IPS-11a (cell line): ENCODE results near the gene CPA5.
"Not testable (repeated sequence)": the region's sequence is repeated elsewhere in the genome, so short reads cannot be mapped to it uniquely, and the experiment has no call there.

Experiments used
- H3K4me3 ChIP-seq: one replicate; pipeline ENCODE4 v1.5.1; 2013; ENCODE audit warnings: low read depth, low read length, control low read depth

The CPA5 gene

GRCh38 chr7:130344271-130344866, at the start of gene CPA5:
Gene CPA5, plus strand, starts transcription at chr7:130344816. Its CDS starts 1,670 bp downstream, at chr7:130346486.
- H3K4me3 ChIP-seq, result no peak within 1 kb of the TSS

GRCh38 chr7:130296221-130296951, 48.2 kb upstream of the CPA5 start:
- no peak overlapping the region for H3K4me3 ChIP-seq

GRCh38 chr7:130297628-130298543, 46.7 kb upstream of the CPA5 start:
- H3K4me3 ChIP-seq, result no peak overlapping the region

GRCh38 chr7:130298544-130299326, 45.9 kb upstream of the CPA5 start:
- H3K4me3 ChIP-seq, result no peak overlapping the region

- H3K4me3 ChIP-seq, result no peak overlapping the region
These were observed 44.8 kb upstream of the CPA5 start for GRCh38 chr7:130299866-130300265.

GRCh38 chr7:130301501-130302020, 43.1 kb upstream of the CPA5 start:
- no peak overlapping the region for H3K4me3 ChIP-seq

- no peak overlapping the region for H3K4me3 ChIP-seq
These were observed 42.0 kb upstream of the CPA5 start for GRCh38 chr7:130302649-130303048.

- no peak overlapping the region for H3K4me3 ChIP-seq
These were observed 41.5 kb upstream of the CPA5 start for GRCh38 chr7:130303127-130303526.

- no peak overlapping the region for H3K4me3 ChIP-seq
These were observed 41.1 kb upstream of the CPA5 start for GRCh38 chr7:130303551-130303950.

- H3K4me3 ChIP-seq, result no peak overlapping the region
These were observed 40.6 kb upstream of the CPA5 start for GRCh38 chr7:130303982-130304381.

- H3K4me3 ChIP-seq, result no peak overlapping the region
These were observed 39.7 kb upstream of the CPA5 start for GRCh38 chr7:130304878-130305277.

GRCh38 chr7:130305433-130306042, 39.1 kb upstream of the CPA5 start:
- H3K4me3 ChIP-seq, result no peak overlapping the region

GRCh38 chr7:130309986-130310385, 34.6 kb upstream of the CPA5 start:
- H3K4me3 ChIP-seq, result no peak overlapping the region

- no peak overlapping the region for H3K4me3 ChIP-seq
These were observed 30.3 kb upstream of the CPA5 start for GRCh38 chr7:130314305-130314704.

GRCh38 chr7:130319541-130319940, 25.1 kb upstream of the CPA5 start:
- H3K4me3 ChIP-seq, result no peak overlapping the region

- not testable (repeated sequence) for H3K4me3 ChIP-seq
These were observed 22.9 kb upstream of the CPA5 start for GRCh38 chr7:130321542-130322229.

GRCh38 chr7:130322615-130323014, 22.0 kb upstream of the CPA5 start:
- no peak overlapping the region for H3K4me3 ChIP-seq

- no peak overlapping the region for H3K4me3 ChIP-seq
These were observed 20.2 kb upstream of the CPA5 start for GRCh38 chr7:130324306-130324943.

GRCh38 chr7:130329681-130330080, 14.9 kb upstream of the CPA5 start:
- no peak overlapping the region for H3K4me3 ChIP-seq
